Liver (tissue), 9 donors: ENCODE results near the gene CALML3. TPM values are rescaled to one million over a fixed set of nuclear protein-coding genes. Genes with fewer than 3 reads are reported as not detected.

ENCODE experiments used
- DNase-seq: peaks from one replicate; pipeline ENCODE4 v3.0.0-alpha.2; 2017; ENCODE audit warnings: low spot score
- H3K27ac ChIP-seq, 2 donors: one replicate each; pipeline ENCODE4 v1.7.0; 2013; ENCODE audit warnings: inconsistent platforms in 2 of 2, low read length in 2 of 2, control low read depth in 1 of 2, low read depth in 1 of 2, mild to moderate bottlenecking in 1 of 2
- H3K27me3 ChIP-seq, 4 donors: one replicate each; pipeline versions ENCODE4 v1.6.1 to v1.7.0; 2013; ENCODE audit warnings: low read length in 3 of 4, inconsistent platforms in 1 of 4, mild to moderate bottlenecking in 1 of 4, moderate library complexity in 1 of 4; ENCODE audit not compliant: control insufficient read depth in 4 of 4, insufficient read depth in 4 of 4
- H3K36me3 ChIP-seq, 4 donors: one replicate each; pipeline versions ENCODE4 v1.6.1 to v1.7.0; 2013; ENCODE audit warnings: low read length in 3 of 4, mild to moderate bottlenecking in 3 of 4, low read depth in 1 of 4, moderate library complexity in 1 of 4; ENCODE audit not compliant: control insufficient read depth in 4 of 4, insufficient read depth in 3 of 4
- H3K4me1 ChIP-seq, 4 donors: one replicate each; pipeline versions ENCODE4 v1.6.1 to v1.7.0; 2013; ENCODE audit warnings: low read length in 3 of 4, mild to moderate bottlenecking in 3 of 4, moderate library complexity in 1 of 4; ENCODE audit not compliant: control insufficient read depth in 4 of 4, insufficient read depth in 4 of 4
- H3K4me3 ChIP-seq, 3 donors: one replicate each; pipeline versions ENCODE4 v1.6.1 to v1.7.0; 2013; ENCODE audit warnings: low read length in 3 of 3, control low read depth in 1 of 3, low read depth in 1 of 3, mild to moderate bottlenecking in 1 of 3
- H3K9ac ChIP-seq, 2 donors: one replicate each; pipeline ENCODE4 v1.7.0; 2013; ENCODE audit warnings: low read length in 2 of 2, mild to moderate bottlenecking in 2 of 2, moderate library complexity in 2 of 2, control low read depth in 1 of 2, low read depth in 1 of 2
- H3K9me3 ChIP-seq, 4 donors: one replicate each; pipeline versions ENCODE4 v1.6.1 to v1.7.0; 2013; ENCODE audit warnings: low read length in 3 of 4; ENCODE audit not compliant: control insufficient read depth in 4 of 4
- ATF3 ChIP-seq: IDR thresholded peaks from 2 replicates; pipeline ENCODE4 v1.6.1; 2016; ENCODE audit warnings: antibody characterized with exemption
- FOXA1 ChIP-seq: IDR thresholded peaks from 2 replicates; pipeline ENCODE4 v1.6.1; 2016; ENCODE audit warnings: antibody characterized with exemption
- FOXA2 ChIP-seq: IDR thresholded peaks from 2 replicates; pipeline ENCODE4 v1.6.1; 2016; ENCODE audit warnings: antibody characterized with exemption
- GABPA ChIP-seq, 2 donors: IDR thresholded peaks in 1 of 2; conservative IDR thresholded peaks in 1 of 2; 2 replicates each; pipeline ENCODE4 v1.6.1; 2016; ENCODE audit warnings: antibody characterized with exemption in 2 of 2, mild to moderate bottlenecking in 1 of 2, moderate library complexity in 1 of 2
- HNF4A ChIP-seq, 2 donors: conservative IDR thresholded peaks; 2 replicates each; pipeline ENCODE4 v1.6.1; 2016; ENCODE audit warnings: antibody characterized with exemption in 2 of 2, mild to moderate bottlenecking in 2 of 2
- HNF4G ChIP-seq: IDR thresholded peaks from 2 replicates; pipeline ENCODE4 v1.6.1; 2016; ENCODE audit warnings: antibody characterized with exemption
- JUND ChIP-seq, 2 donors: IDR thresholded peaks; 2 replicates each; pipeline ENCODE4 v1.6.1; 2016; ENCODE audit warnings: antibody characterized with exemption in 2 of 2
- NR2F2 ChIP-seq: IDR thresholded peaks from 2 replicates; pipeline ENCODE4 v1.6.1; 2016; ENCODE audit warnings: antibody characterized with exemption
- RAD21 ChIP-seq, 2 donors: IDR thresholded peaks; 2 replicates each; pipeline ENCODE4 v1.6.1; 2016; ENCODE audit warnings: antibody characterized with exemption in 2 of 2, mild to moderate bottlenecking in 2 of 2
- RXRA ChIP-seq, 2 donors: IDR thresholded peaks; 2 replicates each; pipeline ENCODE4 v1.6.1; 2017 to 2018; ENCODE audit warnings: antibody characterized with exemption in 2 of 2, mild to moderate bottlenecking in 1 of 2
- SP1 ChIP-seq: IDR thresholded peaks from 2 replicates; pipeline ENCODE4 v1.6.1; 2018; ENCODE audit warnings: antibody characterized with exemption, mild to moderate bottlenecking
- YY1 ChIP-seq: IDR thresholded peaks from 2 replicates; pipeline ENCODE4 v1.6.1; 2016; ENCODE audit warnings: antibody characterized with exemption, mild to moderate bottlenecking
- ZBTB33 ChIP-seq: IDR thresholded peaks from 2 replicates; pipeline ENCODE4 v1.6.1; 2016; ENCODE audit warnings: antibody characterized with exemption
- WGBS: extraction: QIAGEN DNeasy Blood & Tissue Kit; methylation state at CpG from one replicate; pipeline ENCODE4 v1.1.7; 2013; 5-methylcytosine and 5-hydroxymethylcytosine counted together
- polyA plus RNA-seq, 2 donors: library from polyadenylated mRNA; stranded (reverse) in 1 of 2; unstranded in 1 of 2; fragments of 200-250 nt in 1 of 2; fragments of >200 nt in 1 of 2; fragmentation: Nextera tagmentation in 1 of 2; extraction: Ambion mirVana in 1 of 2; gene quantifications; one replicate each; pipeline versions ENCODE4 v1.2.1 to v1.2.3, GENCODE V29; 2013 to 2015
- total RNA-seq, 2 donors: library from RNA; depleted of rRNA; stranded (reverse); fragments of >200 nt; gene quantifications; one replicate each; pipeline ENCODE4 v1.2.3, GENCODE V29; 2014
- TF ChIP-seq, protein P1 (sequence below): fragments of 150-350 bp; IDR thresholded peaks from 2 replicates; pipeline ENCODE4 v1.5.1; 2017; ENCODE audit warnings: improper control_type of control experiment, low read depth, low read length; ENCODE audit not compliant: missing input control
- donor health status: healthy.
- donor health status: healthy.
- donor health status: healthy.
- donor health status: healthy.
- donor health status: healthy.

CALML3 gene
- total and polyA plus RNA-seq, 4 donors, result not detected

GRCh38 chr10:5510281-5511072, 14.3 kb upstream of the CALML3 start:
- H3K4me3 ChIP-seq, result no peak overlapping the region
- no peaks in the 10 kb centered on the region for H3K4me1 ChIP-seq
- DNase-seq, result no peak
- H3K27ac ChIP-seq, result no peak overlapping the region
- H3K9ac ChIP-seq, result no peak overlapping the region
- H3K9me3 ChIP-seq, result no peaks in the 10 kb centered on the region
- WGBS, result 93% methylated on average over 16 of the region's 16 CpGs
- H3K36me3 ChIP-seq, result no peaks in the 10 kb centered on the region
- no peaks in the 10 kb centered on the region for H3K27me3 ChIP-seq
- TF ChIP-seq SP1 (no peak), YY1 (no peak), JUND (IDR thresholded peaks at IDR 0.05) (no peak), HNF4G (no peak), FOXA2 (no peak), RXRA (IDR thresholded peaks at IDR 0.05) (no peak), ZBTB33 (no peak)

- Histone ChIP-seq H3K36me3 (no peaks in the 10 kb centered on the region), H3K4me3 (no peak overlapping the region), H3K27ac (no peak overlapping the region), H3K27me3 (no peaks in the 10 kb centered on the region), H3K9ac (no peak overlapping the region), H3K4me1 (no peaks in the 10 kb centered on the region), H3K9me3 (no peaks in the 10 kb centered on the region)
- WGBS, result 93% methylated on average over 32 of the region's 32 CpGs
- no peak for DNase-seq
- TF ChIP-seq RAD21 (IDR thresholded peaks at IDR 0.05) (no peak), JUND (IDR thresholded peaks at IDR 0.05) (no peak), YY1 (no peak), FOXA2 (no peak), FOXA1 (no peak), HNF4A (conservative IDR thresholded peaks at IDR 0.05) (no peak), ZBTB33 (no peak), GABPA (IDR thresholded peaks at IDR 0.05 in 1 of 2, conservative IDR thresholded peaks at IDR 0.05 in 1 of 2) (no peak), ATF3 (no peak), NR2F2 (no peak), SP1 (no peak), RXRA (IDR thresholded peaks at IDR 0.05) (no peak)
- TF ChIP-seq, protein P1, sequence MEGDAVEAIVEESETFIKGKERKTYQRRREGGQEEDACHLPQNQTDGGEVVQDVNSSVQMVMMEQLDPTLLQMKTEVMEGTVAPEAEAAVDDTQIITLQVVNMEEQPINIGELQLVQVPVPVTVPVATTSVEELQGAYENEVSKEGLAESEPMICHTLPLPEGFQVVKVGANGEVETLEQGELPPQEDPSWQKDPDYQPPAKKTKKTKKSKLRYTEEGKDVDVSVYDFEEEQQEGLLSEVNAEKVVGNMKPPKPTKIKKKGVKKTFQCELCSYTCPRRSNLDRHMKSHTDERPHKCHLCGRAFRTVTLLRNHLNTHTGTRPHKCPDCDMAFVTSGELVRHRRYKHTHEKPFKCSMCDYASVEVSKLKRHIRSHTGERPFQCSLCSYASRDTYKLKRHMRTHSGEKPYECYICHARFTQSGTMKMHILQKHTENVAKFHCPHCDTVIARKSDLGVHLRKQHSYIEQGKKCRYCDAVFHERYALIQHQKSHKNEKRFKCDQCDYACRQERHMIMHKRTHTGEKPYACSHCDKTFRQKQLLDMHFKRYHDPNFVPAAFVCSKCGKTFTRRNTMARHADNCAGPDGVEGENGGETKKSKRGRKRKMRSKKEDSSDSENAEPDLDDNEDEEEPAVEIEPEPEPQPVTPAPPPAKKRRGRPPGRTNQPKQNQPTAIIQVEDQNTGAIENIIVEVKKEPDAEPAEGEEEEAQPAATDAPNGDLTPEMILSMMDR, result no peak
Observed at GRCh38 chr10:5511231-5511884, 13.4 kb upstream of the CALML3 start.
